Smooth muscle cell (in vitro differentiated cells): ENCODE data around the gene AUTS2. TPM values are rescaled to one million over a fixed set of nuclear protein-coding genes. Genes with fewer than 3 reads are reported as not detected.

Experiments used
- DNase-seq: peaks from one replicate; lab custom pipeline; 2025; ENCODE audit not compliant: unreplicated experiment; lab: John Stamatoyannopoulos, UW
- H2AFZ ChIP-seq: fragments of 200-600 bp; sonication (generic); 2 replicates; pipeline ENCODE4 v1.6.0; 2016; ENCODE audit warnings: antibody characterized with exemption, low read depth, mild to moderate bottlenecking
- H3F3A ChIP-seq: fragments of 200-600 bp; sonication (generic); 2 replicates; pipeline ENCODE4 v1.6.0; 2017; ENCODE audit warnings: antibody characterized with exemption, low read depth
- H3K27ac ChIP-seq: fragments of 200-600 bp; sonication (generic); 2 replicates; pipeline ENCODE4 v1.5.1; 2016; ENCODE audit warnings: low read depth, mild to moderate bottlenecking
- H3K27me3 ChIP-seq: fragments of 200-600 bp; sonication (generic); 2 replicates; pipeline ENCODE4 v1.6.1; 2016; ENCODE audit warnings: low read depth, mild to moderate bottlenecking
- H3K36me3 ChIP-seq: fragments of 200-600 bp; sonication (generic); 2 replicates; pipeline ENCODE4 v1.5.1; 2016; ENCODE audit warnings: low read depth
- H3K4me1 ChIP-seq: fragments of 200-600 bp; sonication (generic); 2 replicates; pipeline ENCODE4 v1.5.1; 2016; ENCODE audit warnings: low read depth
- H3K4me2 ChIP-seq: fragments of 200-600 bp; sonication (generic); 2 replicates; pipeline ENCODE4 v1.6.0; 2016; ENCODE audit warnings: mild to moderate bottlenecking
- H3K4me3 ChIP-seq: fragments of 200-600 bp; sonication (generic); 2 replicates; pipeline ENCODE4 v1.5.1; 2016; ENCODE audit warnings: mild to moderate bottlenecking
- H3K79me2 ChIP-seq: fragments of 200-600 bp; sonication (generic); 2 replicates; pipeline ENCODE4 v1.6.0; 2016; ENCODE audit warnings: low read depth, mild to moderate bottlenecking
- H3K9ac ChIP-seq: fragments of 200-600 bp; sonication (generic); 2 replicates; pipeline ENCODE4 v1.6.0; 2016; ENCODE audit warnings: low read depth
- H3K9me3 ChIP-seq: fragments of 200-600 bp; sonication (generic); replicated peaks from 2 replicates; pipeline ENCODE4 v1.5.1; 2016; ENCODE audit warnings: low read depth
- H4K20me1 ChIP-seq: fragments of 200-600 bp; sonication (generic); 2 replicates; pipeline ENCODE4 v1.6.0; 2016; ENCODE audit warnings: low read depth
- CTCF ChIP-seq: fragments of 200-600 bp; sonication (generic); IDR thresholded peaks from 2 replicates; pipeline ENCODE4 v1.5.1; 2017; ENCODE audit warnings: borderline replicate concordance, mild to moderate bottlenecking, antibody characterized with exemption; ENCODE audit not compliant: insufficient read depth, poor library complexity, severe bottlenecking
- WGBS: methylation state at CpG from one replicate; pipeline ENCODE4 v1.1.7; 2016; ENCODE audit warnings: low lambda C conversion rate; 5-methylcytosine and 5-hydroxymethylcytosine counted together
- polyA plus RNA-seq: library from polyadenylated mRNA; unstranded; fragments of >200 nt; fragmentation: Nextera tagmentation; extraction: Ambion mirVana; gene quantifications from 2 replicates; pipeline ENCODE4 v1.2.1, GENCODE V29; 2016
- total RNA-seq: library from RNA; depleted of rRNA; stranded (reverse); fragments of >200 nt; gene quantifications from 2 replicates; pipeline ENCODE4 v1.2.3, GENCODE V29; 2014

Gene AUTS2
- total and polyA plus RNA-seq, 2 experiments from 2014 or later = 6.5 to 8.6 TPM

- no peak for TF ChIP-seq CTCF
- Histone ChIP-seq H3K27me3 (peaks cover 29% of the 10 kb centered on the region), H3F3A (no peaks in the 10 kb centered on the region), H3K27ac (no peak overlapping the region), H4K20me1 (peaks cover 70% of the 10 kb centered on the region), H3K9ac (no peak overlapping the region), H3K9me3 (no peaks in the 10 kb centered on the region), H3K79me2 (no peaks in the 10 kb centered on the region), H3K4me2 (no peak overlapping the region), H3K36me3 (no peaks in the 10 kb centered on the region), H3K4me3 (no peak overlapping the region), H3K4me1 (no peaks in the 10 kb centered on the region), H2AFZ (no peak overlapping the region)
- 50% methylated on average over 1 of the region's 1 CpG for WGBS
- DNase-seq = no peak
Measured at GRCh38 chr7:69723663-69724062, 125.4 kb downstream of the AUTS2 start.

- H3K9ac ChIP-seq = no peak overlapping the region
- no peaks in the 10 kb centered on the region for H3K36me3 ChIP-seq
- H3K27me3 ChIP-seq = no peaks in the 10 kb centered on the region
- no peak overlapping the region for H3K4me3 ChIP-seq
- H4K20me1 ChIP-seq = peaks cover 49% of the 10 kb centered on the region
- TF ChIP-seq CTCF = no peak
- WGBS = 64% methylated on average over 3 of the region's 3 CpGs
- no peak overlapping the region for H2AFZ ChIP-seq
- no peak overlapping the region for H3K27ac ChIP-seq
- no peaks in the 10 kb centered on the region for H3K79me2 ChIP-seq
- no peak overlapping the region for H3K4me2 ChIP-seq
- no peak for DNase-seq
- H3F3A ChIP-seq = no peaks in the 10 kb centered on the region
- no peaks in the 10 kb centered on the region for H3K4me1 ChIP-seq
- H3K9me3 ChIP-seq = no peaks in the 10 kb centered on the region
Measured at GRCh38 chr7:69728304-69728703, 130.0 kb downstream of the AUTS2 start.

GRCh38 chr7:69732203-69732602, 133.9 kb downstream of the AUTS2 start:
- 57% methylated on average over 2 of the region's 2 CpGs for WGBS
- H3K27me3 ChIP-seq = peaks cover 27% of the 10 kb centered on the region

More at GRCh38 chr7:69732203-69732602, 133.9 kb downstream of the AUTS2 start:
- Histone ChIP-seq H3F3A (no peaks in the 10 kb centered on the region), H4K20me1 (peaks cover 72% of the 10 kb centered on the region), H3K79me2 (no peaks in the 10 kb centered on the region), H2AFZ (no peak overlapping the region), H3K36me3 (no peaks in the 10 kb centered on the region), H3K4me1 (no peaks in the 10 kb centered on the region), H3K9me3 (no peaks in the 10 kb centered on the region), H3K4me2 (no peak overlapping the region), H3K9ac (no peak overlapping the region), H3K27ac (no peak overlapping the region), H3K4me3 (no peak overlapping the region)
- TF ChIP-seq CTCF = no peak
- DNase-seq = no peak
